Panc1 (cell line): ENCODE data around the gene CHAF1A. TPM values are rescaled to one million over a fixed set of nuclear protein-coding genes. Genes with fewer than 3 reads are reported as not detected.
A peak's percentile ranks its signal among the peaks of the same experiment; 100 is the strongest.

Source experiments
- ATAC-seq: fragments of 200-7000 bp; cut with Tn5 transposase; 2 replicates; pipeline ENCODE4 v1.9.1; 2020; ENCODE audit warnings: mild to moderate bottlenecking, moderate library complexity
- BruUV-seq: library from RNA; stranded (reverse); fragments of 400-500 nt; replicated peaks from 2 replicates; lab custom pipeline; 2021; lab: Mats Ljungman, UMichigan
- CTCF ChIA-PET: fragments of 300-600 bp; sonication (Branson Sonifier 250); formaldehyde crosslinking; loops from one replicate; lab custom pipeline; 2022; ENCODE audit warnings: antibody characterized with exemption; lab: Charles Lee
- POLR2A ChIA-PET: fragments of 300-600 bp; sonication (Branson Sonifier 250); formaldehyde crosslinking; loops from one replicate; lab custom pipeline; 2022; ENCODE audit warnings: antibody characterized with exemption; lab: Charles Lee
- DNase-seq: peaks from one replicate; pipeline ENCODE4 v3.0.0-alpha.2; 2010; ENCODE audit warnings: low read depth, low spot score
- H3K27ac ChIP-seq: 2 replicates; pipeline ENCODE4 v1.5.1; 2011; ENCODE audit warnings: mild to moderate bottlenecking, low read length, inconsistent platforms
- H3K27me3 ChIP-seq: fragments of 200-500 bp; sonication (Bioruptor generic); 2 replicates; pipeline ENCODE4 v1.6.0; 2014; ENCODE audit warnings: low read length, inconsistent platforms; ENCODE audit not compliant: control insufficient read depth, insufficient read depth
- H3K36me3 ChIP-seq: fragments of 200-500 bp; sonication (Bioruptor generic); 2 replicates; pipeline ENCODE4 v1.5.1; 2014; ENCODE audit warnings: inconsistent platforms, mild to moderate bottlenecking, low read length, moderate library complexity; ENCODE audit not compliant: control insufficient read depth, insufficient read depth
- H3K4me1 ChIP-seq: 2 replicates; pipeline ENCODE4 v1.5.1; 2011; ENCODE audit warnings: inconsistent platforms, mild to moderate bottlenecking, low read length, moderate library complexity; ENCODE audit not compliant: control insufficient read depth, insufficient read depth
- H3K4me3 ChIP-seq, 2 experiments: 2 replicates each; pipeline ENCODE4 v1.5.1; 2011 to 2012; ENCODE audit warnings: low read depth in 2 of 2, low read length in 2 of 2, mild to moderate bottlenecking in 2 of 2, inconsistent platforms in 1 of 2, moderate library complexity in 1 of 2
- H3K9me3 ChIP-seq: fragments of 200-500 bp; sonication (Bioruptor generic); 2 replicates; pipeline ENCODE4 v1.5.1; 2014; ENCODE audit warnings: low read depth, mild to moderate bottlenecking, inconsistent platforms, low read length, moderate library complexity; ENCODE audit not compliant: control insufficient read depth, insufficient read depth
- CTCF ChIP-seq: fragments of 450-650 bp; IDR thresholded peaks from 2 replicates; pipeline ENCODE4 v1.5.1; 2017; ENCODE audit warnings: mild to moderate bottlenecking
- POLR2AphosphoS5 ChIP-seq: IDR thresholded peaks from 2 replicates; pipeline ENCODE4 v1.6.1; 2012; ENCODE audit warnings: mild to moderate bottlenecking, low read depth, low read length, moderate library complexity
- REST ChIP-seq, 2 experiments: IDR thresholded peaks; 2 replicates each; pipeline ENCODE4 v1.6.1; 2011 to 2012; ENCODE audit warnings: low read depth in 2 of 2, control low read depth in 1 of 2, low read length in 1 of 2, mild to moderate bottlenecking in 1 of 2, moderate library complexity in 1 of 2; ENCODE audit not compliant: insufficient read depth in 1 of 2
- SIN3A ChIP-seq: IDR thresholded peaks from 2 replicates; pipeline ENCODE4 v1.6.1; 2012; ENCODE audit warnings: low read depth, mild to moderate bottlenecking, low read length, moderate library complexity, borderline replicate concordance; ENCODE audit not compliant: insufficient read depth
- TCF7L2 ChIP-seq: IDR thresholded peaks from 2 replicates; pipeline ENCODE4 v1.6.1; 2011; ENCODE audit warnings: mild to moderate bottlenecking, low read depth, low read length, inconsistent platforms
- in situ Hi-C: cut with HindIII; loops from 2 replicates; pipeline ENCODE4 v1.10.0; 2016; ENCODE audit warnings: low sequenced_read_pairs, low pct_unique_long_range_greater_than_20kb
- intact Hi-C: fragments of 100-400 bp; cut with micrococcal nuclease; formaldehyde crosslinking; loops from one replicate; pipeline ENCODE4 v1.10.0; 2022; ENCODE audit not compliant: unreplicated experiment
- total RNA-seq: library from RNA; stranded (reverse); gene quantifications from one replicate; pipeline ENCODE4 v1.2.1, GENCODE V29; 2021; ENCODE audit not compliant: unreplicated experiment

The CHAF1A gene
- total RNA-seq, 1 experiment from 2014 or later, result 45.4 TPM

- Histone ChIP-seq H3K9me3 (no peaks in the 10 kb centered on the region), H3K4me3 (no peak overlapping the region), H3K4me1 (peaks cover 89% of the 10 kb centered on the region), H3K27me3 (no peaks in the 10 kb centered on the region), H3K36me3 (no peaks in the 10 kb centered on the region), H3K27ac (peak overlapping the region; percentile 92)
- in situ Hi-C loops (no loop called here), intact Hi-C loops (no loop called here)
- TF ChIP-seq CTCF (no peak), POLR2AphosphoS5 (no peak), TCF7L2 (no peak), SIN3A (no peak), REST (IDR thresholded peaks at IDR 0.05; ENCODE audit: insufficient read depth in 1 of 2, low read depth in 2 of 2, low read length in 1 of 2) (no peak)
- ChIA-PET POLR2A (no interaction called here), CTCF (no interaction called here)
- BruUV-seq, result no TSS peak
- DNase-seq (no peak), ATAC-seq (no peak)
Observed at GRCh38 chr19:4373013-4373367, 29.4 kb upstream of the CHAF1A start.

- H3K9me3 ChIP-seq, result no peaks in the 10 kb centered on the region
- H3K4me1 ChIP-seq, result peaks cover 84% of the 10 kb centered on the region
- CTCF ChIA-PET, result no interaction called here
- no TSS peak for BruUV-seq
- no peak; the same call in 1 of the 2 replicates for ATAC-seq
- intact Hi-C loops, result no loop called here
- no peaks in the 10 kb centered on the region for H3K27me3 ChIP-seq
- peak overlapping the region; percentile 92 for H3K27ac ChIP-seq
- POLR2A ChIA-PET, result no interaction called here
- TF ChIP-seq CTCF, result no peak
- TF ChIP-seq POLR2AphosphoS5, result no peak
- peak; percentile 34; the same call in 1 of the 2 replicates for TF ChIP-seq TCF7L2
- peak overlapping the region in 1 of 2 experiments; percentile 8; a peak in 1 of 4 replicates for H3K4me3 ChIP-seq
- DNase-seq, result no peak
- in situ Hi-C loops, result no loop called here
- H3K36me3 ChIP-seq, result no peaks in the 10 kb centered on the region
Observed at GRCh38 chr19:4373601-4374497, 28.6 kb upstream of the CHAF1A start.
